K562 (cell line): ENCODE data around the gene ZMPSTE24. TPM values are rescaled to one million over a fixed set of nuclear protein-coding genes. Genes with fewer than 3 reads are reported as not detected.
A peak's percentile ranks its signal among the peaks of the same experiment; 100 is the strongest.

Source experiments
- CBX2 ChIP-seq: fragments of 200-600 bp; sonication (generic); IDR thresholded peaks from one replicate; pipeline ENCODE4 v1.6.1; 2012; ENCODE audit warnings: mild to moderate bottlenecking, low read length, inconsistent platforms; ENCODE audit not compliant: insufficient read depth, poor library complexity, severe bottlenecking
- CEBPB ChIP-seq: fragments of 450-650 bp; IDR thresholded peaks from 2 replicates; pipeline ENCODE4 v1.6.1; 2016; ENCODE audit warnings: missing genetic modification characterization, missing compliant biosample characterization
- EP400 ChIP-seq: fragments of 450-650 bp; IDR thresholded peaks from 2 replicates; pipeline ENCODE4 v1.6.1; 2017; ENCODE audit warnings: antibody characterized with exemption, mild to moderate bottlenecking, moderate library complexity
- HMG20A ChIP-seq: fragments of 450-650 bp; formaldehyde crosslinking; conservative IDR thresholded peaks from 2 replicates; pipeline ENCODE4 v1.4.0; 2020; ENCODE audit warnings: mild to moderate bottlenecking, mixed read lengths
- KLF6 ChIP-seq: fragments of 250-450 bp; sonication (Bioruptor Pico); IDR thresholded peaks from 2 replicates; pipeline ENCODE4 v1.4.0; 2020; ENCODE audit warnings: mild to moderate bottlenecking, moderate library complexity, borderline replicate concordance
- MBD2 ChIP-seq: sonication (generic); IDR thresholded peaks from 2 replicates; pipeline ENCODE4 v1.6.1; 2016; ENCODE audit warnings: low read depth, borderline replicate concordance
- MEF2D ChIP-seq: conservative IDR thresholded peaks from 2 replicates; pipeline ENCODE4 v1.6.1; 2016; ENCODE audit warnings: low read depth, missing genetic modification characterization, missing compliant biosample characterization
- NUFIP1 ChIP-seq: fragments of 450-650 bp; IDR thresholded peaks from 2 replicates; pipeline ENCODE4 v1.6.1; 2018; ENCODE audit not compliant: partially characterized antibody
- PCBP1 ChIP-seq: fragments of 200-400 bp; formaldehyde crosslinking; IDR thresholded peaks from 2 replicates; pipeline ENCODE4 v1.6.1; 2018; ENCODE audit warnings: mild to moderate bottlenecking, low read depth, low read length; ENCODE audit not compliant: poor library complexity, severe bottlenecking
- PRMT5 ChIP-seq: sonication (generic); formaldehyde crosslinking; IDR thresholded peaks from 2 replicates; pipeline ENCODE4 v1.5.0; 2020; ENCODE audit warnings: missing genetic modification reagents
- PRPF4 ChIP-seq: fragments of 200-400 bp; formaldehyde crosslinking; IDR thresholded peaks from one replicate; pipeline ENCODE4 v1.6.1; 2017; ENCODE audit warnings: low read length, low read depth, mild to moderate bottlenecking; ENCODE audit not compliant: insufficient read depth, poor library complexity, severe bottlenecking
- PURB ChIP-seq: sonication (generic); formaldehyde crosslinking; IDR thresholded peaks from 2 replicates; pipeline ENCODE4 v1.9.0; 2021; ENCODE audit warnings: low read depth, mild to moderate bottlenecking, missing genetic modification reagents
- RBM39 ChIP-seq: fragments of 200-400 bp; formaldehyde crosslinking; optimal IDR thresholded peaks from 2 replicates; pipeline ENCODE3; 2018; ENCODE audit warnings: low read depth, low read length
- RCOR1 ChIP-seq, 2 experiments: IDR thresholded peaks; 2 replicates each; pipeline ENCODE4 v1.6.1; 2012; ENCODE audit warnings: low read depth in 2 of 2, low read length in 2 of 2, borderline replicate concordance in 1 of 2, improper control_type of control experiment in 1 of 2
- RFX1 ChIP-seq: fragments of 450-650 bp; IDR thresholded peaks from 2 replicates; pipeline ENCODE4 v1.6.1; 2016; ENCODE audit warnings: mild to moderate bottlenecking, moderate library complexity
- SPI1 ChIP-seq: IDR thresholded peaks from 2 replicates; pipeline ENCODE4 v1.6.1; 2011; ENCODE audit warnings: low read depth, low read length, control low read depth, borderline replicate concordance
- STAT5B ChIP-seq: fragments of 250-450 bp; sonication (Bioruptor Pico); IDR thresholded peaks from 2 replicates; pipeline ENCODE4 v1.8.0; 2021; ENCODE audit warnings: mild to moderate bottlenecking, inconsistent platforms
- TCF3 ChIP-seq: sonication (generic); formaldehyde crosslinking; IDR thresholded peaks from 2 replicates; pipeline ENCODE4 v1.4.0; 2020; ENCODE audit warnings: mild to moderate bottlenecking, missing genetic modification reagents
- XRCC5 ChIP-seq: fragments of 200-400 bp; formaldehyde crosslinking; IDR thresholded peaks from 2 replicates; pipeline ENCODE4 v1.6.1; 2017; ENCODE audit warnings: low read depth, mild to moderate bottlenecking, low read length
- ZFP1 ChIP-seq: fragments of 450-650 bp; formaldehyde crosslinking; IDR thresholded peaks from 2 replicates; pipeline ENCODE4 v1.4.0; 2020; ENCODE audit warnings: mild to moderate bottlenecking, mixed read lengths
- ZNF212 ChIP-seq: fragments of 450-650 bp; formaldehyde crosslinking; IDR thresholded peaks from 2 replicates; pipeline ENCODE4 v1.4.0; 2020; ENCODE audit warnings: mild to moderate bottlenecking
- ZNF217 ChIP-seq: sonication (generic); formaldehyde crosslinking; IDR thresholded peaks from 2 replicates; pipeline ENCODE4 v1.8.0; 2022; ENCODE audit warnings: mild to moderate bottlenecking, missing genetic modification reagents
- ZNF311 ChIP-seq: fragments of 250-450 bp; sonication (Bioruptor Pico); IDR thresholded peaks from 2 replicates; pipeline ENCODE4 v1.4.0; 2020; ENCODE audit warnings: mild to moderate bottlenecking, moderate library complexity
- ZZZ3 ChIP-seq: fragments of 450-650 bp; IDR thresholded peaks from 2 replicates; pipeline ENCODE4 v1.6.1; 2016; ENCODE audit warnings: antibody characterized with exemption, mild to moderate bottlenecking, moderate library complexity
- polyA plus RNA-seq, 8 experiments: library from polyadenylated mRNA; depleted of rRNA in 4 of 8; stranded (reverse) in 5 of 8; unstranded in 3 of 8; fragments of >200 nt; fragmentation: Nextera tagmentation in 2 of 8; fragmentation: Illumina TruSeq in 1 of 8; extraction: Ambion mirVana in 2 of 8; extraction: Trizol in 1 of 8; gene quantifications; 2 replicates each; pipeline versions ENCODE4 v1.2.1 to v1.2.3, GENCODE V29; 2011 to 2014; ENCODE audit warnings: inconsistent platforms in 1 of 8, missing spikeins in 1 of 8
- total RNA-seq, 7 experiments: library from RNA; depleted of rRNA in 6 of 7; stranded (reverse); fragments of >200 nt in 6 of 7; fragmentation: Illumina TruSeq in 2 of 7; extraction: Trizol in 2 of 7; gene quantifications; 2 replicates each; pipeline versions ENCODE4 v1.2.1 to v1.2.3, GENCODE V29; 2011 to 2021; ENCODE audit warnings: low replicate concordance in 1 of 7
- TF ChIP-seq, protein P1 (sequence below): fragments of 450-650 bp; IDR thresholded peaks from 2 replicates; pipeline ENCODE4 v1.6.1; 2016; ENCODE audit warnings: borderline replicate concordance
- TF ChIP-seq, protein P2 (sequence below): fragments of 450-650 bp; conservative IDR thresholded peaks from 2 replicates; pipeline ENCODE4 v1.6.1; 2016; ENCODE audit warnings: missing genetic modification characterization, low read depth, mild to moderate bottlenecking, control low read depth, missing compliant biosample characterization
- TF ChIP-seq, protein P3 (sequence below): fragments of 450-650 bp; IDR thresholded peaks from 2 replicates; pipeline ENCODE4 v1.6.1; 2016; ENCODE audit warnings: missing biosample characterization, missing genetic modification characterization

ZMPSTE24 gene
- total and polyA plus RNA-seq, 9 of the 15 experiments (the other 6 are each of a cell fraction or from before 2014, with no cell fraction given), result 30.7 to 75.9 (median 64.3) TPM

DNA sequence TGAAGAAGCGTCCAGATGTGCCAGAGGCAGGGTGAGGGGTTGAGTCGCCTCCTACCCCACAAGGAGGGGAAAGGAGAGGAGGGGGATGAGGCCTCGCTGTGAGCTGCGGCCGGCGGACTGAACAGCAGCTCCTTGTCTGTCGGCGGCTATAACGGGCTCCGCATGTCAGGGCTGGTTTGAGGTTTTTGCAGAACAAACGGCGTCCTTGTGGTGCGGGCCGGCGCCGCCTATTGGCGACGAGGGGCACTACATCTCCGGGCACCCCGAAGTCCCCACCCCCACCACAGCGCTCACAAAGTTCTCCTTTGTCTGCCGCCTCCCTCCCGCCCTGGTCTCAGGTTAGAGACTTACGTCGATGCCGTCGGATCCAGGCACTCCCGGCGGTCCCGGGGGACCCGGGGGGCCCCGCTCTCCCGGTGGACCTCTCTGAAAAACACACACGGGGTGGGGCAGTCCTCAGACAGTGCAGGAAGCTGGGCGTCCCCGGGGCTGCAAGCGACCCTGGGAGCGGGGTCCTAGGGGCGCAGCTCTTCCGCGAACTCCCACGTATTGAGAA lies 57.3 kb downstream of the ZMPSTE24 start (continued):
- TF ChIP-seq HMG20A (no peak), EP400 (no peak), CEBPB (tag) (no peak), ZNF217 (no peak), RCOR1 (IDR thresholded peaks at IDR 0.05; ENCODE audit: borderline replicate concordance in 1 of 2, low read depth in 2 of 2, low read length in 2 of 2) (peak in 1 of 2 experiments; percentile 79; a peak in 2 of 4 replicates), PURB (CRISPR knock-in tag) (no peak), SPI1 (no peak), ZZZ3 (no peak), PCBP1 (no peak), ZFP1 (no peak), ZNF311 (CRISPR knock-in tag) (no peak), XRCC5 (peak; percentile 96), CBX2 (no peak), NUFIP1 (no peak), KLF6 (CRISPR knock-in tag) (no peak), ZNF212 (CRISPR knock-in tag) (no peak), STAT5B (CRISPR knock-in tag) (no peak), RBM39 (peak; percentile 60), MBD2 (peak; percentile 31; the same call in 1 of the 2 replicates), PRMT5 (no peak), RFX1 (no peak), TCF3 (no peak), PRPF4 (no peak), MEF2D (tag) (no peak)
- TF ChIP-seq, protein P1, sequence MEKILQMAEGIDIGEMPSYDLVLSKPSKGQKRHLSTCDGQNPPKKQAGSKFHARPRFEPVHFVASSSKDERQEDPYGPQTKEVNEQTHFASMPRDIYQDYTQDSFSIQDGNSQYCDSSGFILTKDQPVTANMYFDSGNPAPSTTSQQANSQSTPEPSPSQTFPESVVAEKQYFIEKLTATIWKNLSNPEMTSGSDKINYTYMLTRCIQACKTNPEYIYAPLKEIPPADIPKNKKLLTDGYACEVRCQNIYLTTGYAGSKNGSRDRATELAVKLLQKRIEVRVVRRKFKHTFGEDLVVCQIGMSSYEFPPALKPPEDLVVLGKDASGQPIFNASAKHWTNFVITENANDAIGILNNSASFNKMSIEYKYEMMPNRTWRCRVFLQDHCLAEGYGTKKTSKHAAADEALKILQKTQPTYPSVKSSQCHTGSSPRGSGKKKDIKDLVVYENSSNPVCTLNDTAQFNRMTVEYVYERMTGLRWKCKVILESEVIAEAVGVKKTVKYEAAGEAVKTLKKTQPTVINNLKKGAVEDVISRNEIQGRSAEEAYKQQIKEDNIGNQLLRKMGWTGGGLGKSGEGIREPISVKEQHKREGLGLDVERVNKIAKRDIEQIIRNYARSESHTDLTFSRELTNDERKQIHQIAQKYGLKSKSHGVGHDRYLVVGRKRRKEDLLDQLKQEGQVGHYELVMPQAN, result no peak
- TF ChIP-seq, protein P2, sequence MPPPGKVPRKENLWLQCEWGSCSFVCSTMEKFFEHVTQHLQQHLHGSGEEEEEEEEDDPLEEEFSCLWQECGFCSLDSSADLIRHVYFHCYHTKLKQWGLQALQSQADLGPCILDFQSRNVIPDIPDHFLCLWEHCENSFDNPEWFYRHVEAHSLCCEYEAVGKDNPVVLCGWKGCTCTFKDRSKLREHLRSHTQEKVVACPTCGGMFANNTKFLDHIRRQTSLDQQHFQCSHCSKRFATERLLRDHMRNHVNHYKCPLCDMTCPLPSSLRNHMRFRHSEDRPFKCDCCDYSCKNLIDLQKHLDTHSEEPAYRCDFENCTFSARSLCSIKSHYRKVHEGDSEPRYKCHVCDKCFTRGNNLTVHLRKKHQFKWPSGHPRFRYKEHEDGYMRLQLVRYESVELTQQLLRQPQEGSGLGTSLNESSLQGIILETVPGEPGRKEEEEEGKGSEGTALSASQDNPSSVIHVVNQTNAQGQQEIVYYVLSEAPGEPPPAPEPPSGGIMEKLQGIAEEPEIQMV (tag), result no peak
- TF ChIP-seq, protein P3, sequence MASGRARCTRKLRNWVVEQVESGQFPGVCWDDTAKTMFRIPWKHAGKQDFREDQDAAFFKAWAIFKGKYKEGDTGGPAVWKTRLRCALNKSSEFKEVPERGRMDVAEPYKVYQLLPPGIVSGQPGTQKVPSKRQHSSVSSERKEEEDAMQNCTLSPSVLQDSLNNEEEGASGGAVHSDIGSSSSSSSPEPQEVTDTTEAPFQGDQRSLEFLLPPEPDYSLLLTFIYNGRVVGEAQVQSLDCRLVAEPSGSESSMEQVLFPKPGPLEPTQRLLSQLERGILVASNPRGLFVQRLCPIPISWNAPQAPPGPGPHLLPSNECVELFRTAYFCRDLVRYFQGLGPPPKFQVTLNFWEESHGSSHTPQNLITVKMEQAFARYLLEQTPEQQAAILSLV, result no peak
